GM21526 (cell line): ENCODE measurements around the gene ZNF418.
A peak's percentile ranks its signal among the peaks of the same experiment; 100 is the strongest.

Experiments used
- ATAC-seq: cut with Tn5 transposase; IDR thresholded peaks from one replicate; pipeline ENCODE4 v1.9.1; 2021; ENCODE audit warnings: moderate library complexity; ENCODE audit not compliant: unreplicated experiment, low FRiP score

Gene ZNF418

GRCh38 chr19:57934820-57935665 lies at the start of gene ZNF418:
Gene ZNF418, minus strand, starts transcription at chr19:57935402. Its CDS starts 1,580 bp downstream, at chr19:57933822.
- ATAC-seq = no peak

GRCh38 chr19:57978586-57979289 lies 43.5 kb upstream of the ZNF418 start:
- no peak for ATAC-seq

GRCh38 chr19:57974434-57974833 lies 39.2 kb upstream of the ZNF418 start, which contains the start of gene C19orf18:
Gene C19orf18, minus strand, starts transcription at chr19:57974534. Its CDS starts 102 bp downstream, at chr19:57974432.
- no peak for ATAC-seq

GRCh38 chr19:57964761-57965160 lies 29.6 kb upstream of the ZNF418 start:
- no peak for ATAC-seq

DNA sequence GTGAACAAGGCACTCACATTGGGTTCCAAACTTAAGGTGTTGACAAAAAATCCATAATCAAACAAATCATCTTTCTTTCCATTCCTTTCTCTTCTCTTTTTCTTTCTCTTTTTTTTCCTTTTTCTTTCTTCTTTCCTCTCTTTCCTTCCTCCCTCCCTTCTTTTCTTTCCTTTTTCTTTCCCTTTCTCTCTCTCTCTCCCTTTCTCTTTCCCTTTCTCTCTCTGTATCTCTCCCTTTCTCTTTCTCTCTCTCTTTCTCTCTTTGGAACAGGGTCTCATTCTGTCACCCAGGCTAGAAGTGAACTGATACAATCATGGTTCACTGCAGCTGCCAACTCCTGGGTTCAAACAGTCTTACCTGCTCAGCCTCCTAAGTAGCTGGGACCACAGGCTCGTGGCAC lies 26.6 kb upstream of the ZNF418 start:
- no peak for ATAC-seq

GRCh38 chr19:57954996-57955395 lies 19.8 kb upstream of the ZNF418 start:
- ATAC-seq = no peak

GRCh38 chr19:57949702-57950101 lies 14.5 kb upstream of the ZNF418 start:
- ATAC-seq = no peak

- ATAC-seq = no peak
These were observed 14.1 kb upstream of the ZNF418 start for GRCh38 chr19:57949296-57949695.

- ATAC-seq = peak; percentile 86
These were observed 12.4 kb upstream of the ZNF418 start, which contains the start of gene ZNF256 for GRCh38 chr19:57947419-57948134. Gene ZNF256, minus strand, starts transcription at chr19:57947706. Its CDS starts 232 bp downstream, at chr19:57947474.

- no peak for ATAC-seq
These were observed 11.9 kb upstream of the ZNF418 start for GRCh38 chr19:57947088-57947418.

DNA sequence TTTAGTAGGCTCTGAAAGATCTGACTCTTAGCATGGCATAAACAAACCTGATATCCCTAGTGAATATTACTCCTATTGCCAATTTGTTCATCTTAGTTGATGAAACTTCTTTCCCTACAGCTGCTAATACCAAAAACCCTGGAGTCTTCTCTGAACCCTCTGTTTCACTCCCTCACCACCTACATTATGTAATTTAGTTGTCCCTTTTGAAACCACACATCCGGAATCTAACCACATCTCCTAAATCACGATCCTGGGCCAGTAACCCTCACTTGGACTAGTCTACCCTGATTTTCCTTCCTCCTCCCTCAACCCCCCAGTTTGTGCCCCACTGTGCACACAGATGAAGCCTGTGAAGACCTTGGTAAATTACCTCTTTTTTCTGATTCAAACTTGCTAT lies 11.1 kb upstream of the ZNF418 start:
- ATAC-seq = no peak

GRCh38 chr19:57941593-57941992 lies 6.4 kb upstream of the ZNF418 start:
- ATAC-seq = no peak

DNA sequence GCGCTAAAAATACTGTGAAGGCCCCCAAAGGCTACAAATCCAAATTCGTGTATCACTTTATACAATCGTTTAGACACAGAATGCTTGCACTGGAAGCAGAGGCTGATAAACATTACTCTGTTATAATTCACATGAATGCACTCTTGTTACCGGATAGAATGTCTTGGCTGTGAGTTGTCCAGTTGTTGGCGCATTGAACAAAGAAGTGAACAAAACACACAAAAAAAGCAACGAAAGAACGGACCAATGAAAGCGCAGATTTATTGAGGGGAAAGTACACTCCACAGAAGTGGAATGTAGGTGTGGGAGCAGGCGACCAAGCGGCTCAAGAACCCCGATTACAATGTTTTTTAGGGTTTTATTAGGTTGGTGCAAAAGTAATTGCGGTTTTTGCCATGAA lies 529 bp upstream of the ZNF418 start:
- ATAC-seq = no peak

- ATAC-seq = no peak
These were observed 7.6 kb downstream of the ZNF418 start for GRCh38 chr19:57927587-57927986.

DNA sequence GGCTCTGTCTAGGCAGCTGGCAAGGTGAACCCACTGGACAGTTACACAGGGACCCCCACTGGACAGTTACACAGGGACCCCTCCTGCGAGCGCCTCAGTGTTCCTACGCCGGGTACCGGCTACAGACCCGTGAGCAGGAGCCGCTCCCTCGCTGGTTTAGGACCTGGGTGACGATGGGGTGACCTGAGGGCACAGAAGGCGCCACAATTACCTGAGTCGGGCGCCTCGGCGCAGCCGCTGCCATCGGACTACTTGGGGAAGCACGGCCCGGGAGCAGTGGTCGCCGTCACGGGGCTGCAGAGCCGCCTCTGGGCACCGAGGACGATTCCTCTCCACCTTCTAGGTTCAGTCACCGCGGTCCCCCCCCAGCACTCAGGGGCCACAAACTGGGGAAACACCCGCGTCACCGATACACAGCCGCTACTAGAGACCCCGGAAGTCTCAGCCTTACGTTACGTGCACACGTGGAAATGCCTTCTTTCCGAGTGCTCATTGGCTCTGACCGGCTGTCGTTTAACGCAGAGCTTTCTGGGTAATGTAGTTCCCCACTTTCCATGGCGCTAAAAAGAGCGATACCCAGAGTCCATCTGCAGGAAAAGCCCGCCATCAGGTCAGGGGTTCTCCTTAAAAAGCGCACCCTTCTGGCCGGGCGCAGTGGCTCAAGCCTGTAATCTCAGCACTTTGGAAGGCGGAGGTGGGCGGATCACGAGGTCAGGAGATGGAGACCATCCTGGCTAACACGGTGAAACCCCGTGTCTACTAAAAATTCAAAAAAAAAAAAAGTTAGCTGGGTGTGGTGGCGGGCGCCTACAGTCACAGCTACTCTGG lies 18.8 kb downstream of the ZNF418 start, which contains the start of gene ZNF417:
TSS of gene ZNF417 (minus strand) at position 425 of the 828 bp plus-strand sequence. CDS start at position 244, 181 bp downstream.
- ATAC-seq = peak; percentile 96

- ATAC-seq = no peak
These were observed 20.7 kb downstream of the ZNF418 start for GRCh38 chr19:57914531-57914930.

- ATAC-seq = no peak
These were observed 27.8 kb downstream of the ZNF418 start for GRCh38 chr19:57907394-57907793.

GRCh38 chr19:57905258-57905657 lies 29.9 kb downstream of the ZNF418 start:
- no peak for ATAC-seq

DNA sequence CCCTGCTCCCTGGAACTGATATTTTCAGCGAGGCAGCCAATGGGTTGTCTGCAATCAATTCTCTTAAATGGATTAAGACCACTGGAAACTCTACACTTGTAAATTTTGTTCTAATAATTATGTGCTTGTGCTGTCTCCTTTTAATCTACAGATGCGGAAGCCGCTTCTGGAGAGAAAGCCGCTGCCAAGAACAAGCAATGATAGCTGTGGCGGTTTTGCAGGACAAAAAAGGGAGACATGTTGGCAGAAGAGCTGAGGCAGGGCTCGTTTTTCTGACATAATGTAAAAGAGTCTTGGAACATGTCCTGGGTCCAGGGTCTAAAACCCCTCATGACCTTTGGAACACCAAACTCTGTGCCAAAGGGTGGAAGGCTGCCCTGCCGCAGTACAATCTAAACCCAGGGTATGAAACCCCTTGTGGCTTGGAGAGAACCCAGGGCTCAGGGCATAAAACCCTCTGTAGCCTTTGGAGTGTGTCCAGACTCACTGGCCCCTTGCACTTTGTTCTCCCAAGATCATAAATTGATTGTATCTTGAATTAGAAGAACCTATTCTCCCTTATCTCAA lies 31.5 kb downstream of the ZNF418 start:
- no peak for ATAC-seq

DNA sequence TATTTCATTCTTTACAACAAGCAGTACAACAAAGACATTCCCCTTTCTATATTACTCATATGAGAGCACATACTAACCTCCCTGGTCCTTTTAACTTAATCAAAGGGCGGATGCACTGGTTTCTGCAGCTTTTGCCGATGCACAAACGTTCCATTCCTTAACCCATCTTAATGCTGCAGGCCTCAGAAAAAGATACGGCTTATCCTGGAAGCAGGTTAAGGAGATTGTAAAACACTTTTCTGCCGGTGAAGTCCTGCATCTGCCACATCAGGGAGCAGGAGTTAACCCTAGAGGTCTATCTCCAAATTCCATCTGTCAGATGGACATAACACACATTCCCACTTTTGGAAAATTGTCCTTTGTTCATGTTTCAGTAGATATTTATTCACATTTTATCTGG lies 34.9 kb downstream of the ZNF418 start:
- ATAC-seq = no peak
